Endometrium (tissue), 2 donors: Measurements from ENCODE around the gene ZNF618.

Experiments used
- FAIRE-seq: peaks from 2 replicates; lab custom pipeline; 2012; peaks lifted over from hg19 to GRCh38; lab: Jason Lieb, UNC
- donor health status: control.
- donor health status: control.

ZNF618 gene

DNA sequence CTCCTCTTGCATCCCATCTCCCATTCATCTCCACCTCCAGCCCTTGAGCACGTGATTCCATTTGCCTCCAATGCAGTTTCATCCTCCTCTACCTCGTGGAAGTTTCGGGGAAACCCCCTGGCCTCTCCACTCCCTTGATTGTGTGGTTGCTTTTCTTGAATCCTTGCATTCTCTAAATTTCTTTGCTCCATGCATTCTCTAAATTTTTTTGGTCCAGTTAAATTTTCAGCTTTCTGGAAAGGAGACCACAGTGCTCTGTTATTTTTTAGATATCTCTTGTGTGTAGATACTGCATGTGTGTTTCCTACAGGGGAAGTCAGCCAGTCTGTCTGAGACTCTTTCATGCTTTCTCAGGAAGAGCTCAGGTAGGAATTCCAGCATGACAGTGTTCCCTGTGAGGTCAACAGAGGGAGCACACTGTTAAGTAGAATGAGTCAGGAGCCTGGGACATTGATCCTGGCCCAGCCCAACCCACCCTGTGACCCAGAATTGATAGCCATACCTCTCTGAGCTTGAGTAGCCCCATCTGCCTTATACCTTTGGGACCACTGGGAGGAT is 149.2 kb downstream of the ZNF618 start:
- FAIRE-seq = no peak

DNA sequence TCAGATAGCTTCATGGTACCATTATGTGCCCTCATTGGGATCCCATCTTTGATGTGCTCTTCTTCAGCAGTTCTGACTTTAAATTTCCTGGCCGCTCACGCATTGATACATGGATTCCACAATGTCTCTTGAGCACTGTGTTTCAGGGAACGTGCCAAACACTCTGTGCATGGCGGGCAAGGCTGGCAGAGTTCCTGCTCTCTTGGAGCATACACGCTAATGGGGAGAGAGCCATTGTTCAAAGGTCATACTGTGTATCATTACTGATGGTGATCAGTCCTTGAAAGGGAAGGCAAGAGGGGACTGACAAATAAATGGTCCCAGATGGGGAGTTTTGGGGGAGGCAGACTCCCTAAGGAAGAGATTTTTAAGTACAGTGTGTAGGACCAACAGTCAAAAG is 149.7 kb downstream of the ZNF618 start:
- FAIRE-seq = no peak

DNA sequence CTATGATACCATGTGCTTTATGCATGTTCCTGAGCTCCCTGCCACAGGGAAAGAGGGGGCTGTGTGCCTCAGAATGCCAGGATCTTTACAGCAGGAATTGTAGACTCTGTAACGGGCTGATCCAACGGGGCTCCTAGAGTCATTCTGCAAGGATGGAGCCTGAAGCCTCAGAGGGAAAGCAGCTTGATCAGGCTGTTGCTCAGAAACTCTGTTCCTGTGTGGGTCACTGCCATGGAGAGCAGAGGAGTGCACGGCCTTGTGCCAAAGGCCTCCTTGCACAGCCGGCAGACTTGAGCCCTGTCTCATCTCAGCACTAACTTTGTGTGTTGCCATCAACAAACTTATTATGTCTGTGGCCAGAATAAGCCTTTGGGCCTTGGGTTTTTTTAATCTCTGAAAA is 150.2 kb downstream of the ZNF618 start:
- no peak for FAIRE-seq

DNA sequence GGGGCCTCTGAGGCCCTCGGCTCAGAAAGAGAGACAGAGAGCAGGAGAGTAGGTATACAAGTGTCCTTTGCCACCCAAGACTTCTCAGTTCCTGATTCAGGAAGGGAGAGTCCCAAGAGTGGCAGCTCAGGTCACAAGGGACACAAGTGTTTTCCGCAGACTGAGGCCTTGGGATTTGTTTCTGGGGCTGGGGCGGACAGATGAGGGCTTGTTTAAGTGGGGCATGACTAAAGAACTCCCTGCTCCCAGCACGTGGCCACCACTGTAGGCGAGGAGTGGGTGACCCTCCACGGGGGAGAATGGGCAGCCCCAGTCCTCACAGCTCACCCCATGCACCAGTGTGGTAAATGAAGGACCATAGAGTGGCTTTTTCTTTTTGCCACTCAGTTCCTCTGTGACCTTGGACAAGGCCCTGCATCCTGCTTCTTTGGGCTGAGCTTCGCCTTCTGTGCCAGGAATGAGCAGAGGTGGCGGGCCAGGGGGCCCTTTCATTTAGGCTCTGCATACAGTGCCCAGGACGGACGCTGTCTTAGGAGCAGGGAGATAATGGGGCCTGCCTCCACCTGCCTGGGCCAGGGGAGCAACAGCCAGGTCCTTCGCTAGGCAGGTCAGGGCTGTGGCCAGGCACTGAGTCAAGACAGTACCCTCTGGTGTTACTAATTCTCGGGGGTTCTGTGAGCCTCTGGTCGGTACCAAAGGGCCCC is 151.2 kb downstream of the ZNF618 start:
- no peak for FAIRE-seq

DNA sequence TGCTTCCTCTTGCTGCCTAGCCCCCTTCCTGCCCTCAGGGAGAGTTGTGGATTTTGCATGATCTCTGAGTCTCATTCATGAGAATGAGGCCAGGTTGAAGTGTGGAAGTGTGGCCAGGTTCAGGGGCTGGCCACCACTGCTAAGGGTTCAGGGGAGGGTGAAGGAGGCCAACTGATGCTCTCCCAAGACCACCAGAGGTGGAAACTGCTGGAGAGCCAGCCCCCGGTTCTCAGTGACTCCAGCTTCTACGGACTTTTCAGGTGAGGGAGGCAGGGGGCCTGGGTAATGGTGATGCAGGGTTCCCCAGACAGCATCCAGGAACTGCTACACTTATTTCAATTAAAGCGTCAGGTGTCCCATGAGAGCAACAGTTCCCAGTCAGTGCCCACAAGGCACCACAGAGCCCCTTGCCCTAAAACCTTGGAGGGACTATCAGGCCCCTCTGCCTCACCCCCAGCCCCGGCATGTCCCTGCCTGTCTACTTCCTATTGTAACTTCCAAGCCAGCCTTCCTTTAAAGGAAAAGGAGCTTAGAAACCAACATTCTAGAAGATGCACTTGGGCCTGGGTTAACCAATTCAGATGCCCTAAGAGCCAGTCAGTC is 151.9 kb downstream of the ZNF618 start:
- FAIRE-seq = no peak

DNA sequence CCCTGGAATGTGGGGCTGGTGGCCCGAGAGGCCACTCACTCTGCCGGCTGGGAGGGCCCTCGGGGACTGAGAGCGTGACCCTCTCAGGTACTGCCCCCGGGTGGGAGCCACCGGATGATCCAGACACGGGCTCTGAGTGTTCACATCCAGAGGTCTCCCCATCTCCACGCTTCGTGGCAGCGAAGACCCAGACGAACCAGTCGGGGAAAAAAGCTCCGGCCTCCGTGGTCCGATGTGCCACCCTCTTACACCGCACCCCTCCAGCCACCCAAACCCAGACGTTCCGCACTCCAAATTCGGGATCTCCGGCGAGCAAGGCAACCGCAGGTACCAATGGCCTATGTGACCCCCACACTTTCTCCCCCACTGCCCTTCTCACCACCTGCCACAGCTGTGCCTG is 152.5 kb downstream of the ZNF618 start:
- no peak for FAIRE-seq

DNA sequence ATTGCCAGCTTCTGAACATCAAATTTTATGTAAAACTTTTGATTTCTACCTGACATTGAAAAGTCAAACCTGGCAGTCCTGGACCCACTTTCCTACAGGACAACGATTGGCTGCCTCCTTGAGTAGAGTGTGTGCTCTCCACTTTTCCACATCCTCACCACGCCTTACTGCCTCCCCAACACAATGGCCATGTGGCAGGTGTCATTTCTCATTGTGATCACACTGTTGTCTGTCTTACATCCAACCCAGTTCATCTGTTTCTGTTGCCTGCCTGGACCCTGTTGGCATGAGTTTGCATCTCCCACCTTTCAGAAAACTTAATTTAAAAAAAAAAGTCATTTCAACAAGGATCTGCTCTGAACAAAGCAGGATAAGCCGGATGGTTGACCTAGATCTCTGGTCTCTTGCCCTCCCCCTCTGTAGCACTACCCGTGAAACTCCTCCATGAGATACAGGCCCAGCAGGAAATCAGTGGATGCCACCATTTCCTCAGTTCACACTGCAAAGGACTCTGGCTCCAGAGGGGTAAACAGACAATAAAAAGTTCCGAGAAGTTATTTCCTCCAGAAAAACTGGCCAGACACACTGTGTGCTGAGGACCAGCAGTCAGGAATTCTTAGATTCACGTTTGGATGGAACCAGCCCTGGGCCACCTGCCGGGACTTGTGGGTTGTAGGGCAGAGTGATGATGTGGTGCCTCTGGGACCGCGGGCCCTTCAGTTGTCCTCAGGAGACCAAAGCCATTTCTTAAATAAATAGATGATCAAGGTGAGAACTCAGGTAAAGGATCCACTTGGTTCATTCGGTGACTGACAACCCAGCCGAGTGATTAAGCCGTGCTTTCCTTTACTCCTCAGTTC is 153.4 kb downstream of the ZNF618 start:
- FAIRE-seq = no peak

DNA sequence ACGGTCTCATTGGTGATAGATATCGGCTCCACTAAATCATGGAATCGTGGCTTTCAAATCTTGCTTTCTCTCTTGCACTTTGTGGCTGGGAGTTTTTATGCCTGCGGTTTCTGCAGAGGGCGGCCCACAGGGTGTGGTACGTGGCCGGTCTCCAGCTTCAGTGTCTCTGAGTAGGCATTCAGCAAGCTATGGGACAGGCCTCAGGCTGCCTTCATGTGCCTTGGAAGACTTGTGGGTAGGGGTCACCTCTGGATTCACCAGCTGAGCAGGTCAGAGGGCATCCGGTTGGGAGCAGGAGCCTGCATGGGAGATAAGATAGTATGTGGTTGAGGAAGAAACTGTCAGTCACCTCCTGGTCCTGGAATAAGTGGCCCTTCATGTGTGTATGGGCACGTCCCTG is 154.3 kb downstream of the ZNF618 start:
- no peak for FAIRE-seq

DNA sequence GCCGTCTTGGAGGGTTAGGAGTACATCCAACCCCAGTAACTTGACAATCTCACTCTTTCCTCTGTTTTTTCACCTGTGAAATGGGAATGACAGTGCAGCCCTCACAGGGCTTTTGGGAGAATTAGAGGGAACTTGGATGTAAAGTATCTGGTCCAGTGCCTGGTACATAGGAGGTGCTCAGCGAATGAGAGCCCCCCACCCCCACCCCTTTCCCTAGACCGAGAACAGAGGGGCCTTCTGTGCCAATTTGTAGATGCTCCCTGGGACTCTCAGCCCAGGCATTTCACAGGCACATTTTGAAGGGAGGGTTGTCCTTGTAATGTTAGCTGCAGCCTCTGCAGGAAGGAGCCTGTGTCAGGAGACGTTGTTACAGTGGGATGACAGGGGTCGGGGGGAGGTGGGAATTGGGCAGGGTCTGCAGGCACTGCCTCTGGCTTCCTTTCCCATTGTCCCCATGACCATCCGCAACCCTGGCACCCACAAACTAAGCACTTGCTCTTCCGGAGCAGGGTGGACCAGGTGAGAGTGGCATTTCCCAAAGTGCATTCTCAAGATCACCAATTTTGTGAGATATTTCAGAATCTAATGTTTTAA is 155.0 kb downstream of the ZNF618 start:
- FAIRE-seq = no peak

DNA sequence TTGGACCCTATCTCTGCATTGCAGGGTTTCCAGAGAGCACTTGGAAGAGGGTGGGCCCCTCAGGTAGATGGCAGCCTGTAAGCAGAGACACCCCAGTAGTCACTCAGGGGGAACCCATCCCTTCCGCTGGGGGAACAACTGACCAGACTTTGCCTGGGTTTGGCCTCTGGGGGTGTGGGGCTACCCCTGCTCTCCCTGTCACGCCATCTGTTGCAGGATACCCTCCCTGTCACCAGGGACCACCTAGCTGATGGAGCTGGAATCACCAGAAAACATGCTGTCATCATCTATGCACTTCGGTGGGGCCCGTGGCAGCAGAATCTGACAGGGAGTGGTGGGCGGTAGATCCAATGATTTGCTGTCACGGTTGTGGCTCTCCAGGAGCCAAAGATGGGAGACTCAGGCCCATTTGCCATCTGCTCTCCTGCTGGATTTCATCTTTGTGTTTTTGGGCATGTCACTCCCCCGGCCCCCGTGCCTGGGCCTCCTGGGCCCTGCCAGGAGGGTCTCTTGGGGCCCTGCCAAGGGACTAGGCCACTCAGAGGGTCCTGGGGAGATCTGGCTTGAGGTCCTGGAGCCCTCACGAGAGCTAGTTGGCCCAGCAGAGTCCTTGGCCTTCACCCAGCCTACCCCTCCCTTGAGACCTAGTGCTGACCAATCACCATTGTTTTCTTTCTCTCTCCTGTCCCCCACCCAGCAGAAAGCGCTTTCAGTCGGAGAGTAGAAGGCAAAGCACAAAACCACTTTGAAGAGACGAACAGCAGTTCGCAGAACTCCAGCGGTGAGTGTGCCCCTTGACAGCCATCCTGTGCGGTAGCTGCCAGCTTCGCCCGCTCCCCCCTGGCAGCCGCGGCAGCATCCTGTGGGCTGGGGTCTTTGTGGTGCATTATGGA is 156.1 kb downstream of the ZNF618 start:
- no peak for FAIRE-seq

DNA sequence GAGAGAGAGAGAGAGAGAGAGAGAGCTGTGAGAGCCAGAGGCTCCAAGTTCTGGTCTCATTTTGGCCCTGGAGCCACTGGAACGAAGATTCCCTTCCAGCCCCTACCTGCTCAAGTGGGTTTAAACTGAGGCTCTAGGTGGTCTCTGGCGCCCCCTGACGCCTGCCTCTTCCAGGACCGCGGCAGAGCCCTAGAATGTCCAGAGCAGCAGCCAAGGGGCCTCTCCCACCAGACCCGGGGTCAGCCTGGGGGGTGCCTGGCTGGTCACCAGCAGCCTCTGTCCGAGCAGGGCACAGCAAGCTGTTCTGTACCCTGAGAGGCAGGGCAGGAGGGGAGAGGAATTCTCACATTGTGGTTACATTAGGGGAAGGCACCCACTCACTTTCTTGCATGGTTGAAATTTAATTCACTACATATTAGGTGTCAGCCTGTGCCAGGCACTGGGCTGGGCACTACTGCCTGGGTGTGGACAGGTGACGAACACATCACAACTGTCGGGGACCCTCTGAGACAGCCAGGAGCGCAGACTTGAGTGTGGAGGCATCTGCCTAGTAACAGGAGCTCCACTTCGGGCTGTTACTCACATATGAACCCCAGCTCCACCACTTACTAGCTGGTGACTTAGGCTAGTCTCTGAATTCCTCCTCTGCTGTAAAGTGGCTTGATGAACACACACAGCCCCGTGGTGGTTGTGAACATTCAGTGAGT is 157.4 kb downstream of the ZNF618 start:
- no peak for FAIRE-seq

DNA sequence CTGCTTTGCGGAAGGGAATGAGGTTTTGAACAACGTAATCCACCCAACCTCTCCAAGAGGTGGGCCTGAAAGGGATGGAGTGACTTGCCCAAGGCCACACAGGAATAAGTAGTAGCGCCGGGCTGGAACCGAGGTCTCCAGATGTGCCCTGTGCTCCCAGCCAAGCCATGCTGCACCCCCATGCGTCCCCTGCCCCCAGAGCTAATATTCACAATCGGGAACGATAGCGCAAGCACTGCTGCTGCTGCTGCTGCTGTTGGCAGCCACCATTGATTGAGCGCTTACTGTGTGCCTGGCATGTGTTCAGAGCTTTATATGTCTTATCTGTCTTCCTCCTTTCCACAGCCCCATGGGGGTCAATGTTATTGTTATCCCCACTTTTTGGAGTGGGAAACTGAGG is 158.1 kb downstream of the ZNF618 start:
- no peak for FAIRE-seq

DNA sequence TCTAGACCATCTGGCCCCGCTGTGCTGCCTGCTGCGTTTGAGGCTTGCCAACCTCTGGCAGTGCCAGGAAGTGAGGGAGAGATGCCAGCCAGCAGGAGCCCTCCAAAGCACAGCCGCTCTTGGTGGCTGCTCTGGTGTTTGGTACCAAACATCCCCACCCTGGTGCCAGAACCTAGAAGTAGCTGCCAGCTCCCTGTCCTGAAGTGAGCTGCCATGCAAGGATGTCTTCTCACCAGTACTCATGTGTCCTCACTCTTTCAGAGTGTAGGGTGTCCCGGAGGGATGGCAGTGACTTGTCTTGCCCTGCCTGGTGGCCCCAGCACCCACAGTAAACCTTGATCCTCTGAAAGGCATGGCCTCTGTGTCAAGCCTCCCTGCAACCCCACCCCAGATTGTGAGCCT is 158.6 kb downstream of the ZNF618 start:
- no peak for FAIRE-seq

DNA sequence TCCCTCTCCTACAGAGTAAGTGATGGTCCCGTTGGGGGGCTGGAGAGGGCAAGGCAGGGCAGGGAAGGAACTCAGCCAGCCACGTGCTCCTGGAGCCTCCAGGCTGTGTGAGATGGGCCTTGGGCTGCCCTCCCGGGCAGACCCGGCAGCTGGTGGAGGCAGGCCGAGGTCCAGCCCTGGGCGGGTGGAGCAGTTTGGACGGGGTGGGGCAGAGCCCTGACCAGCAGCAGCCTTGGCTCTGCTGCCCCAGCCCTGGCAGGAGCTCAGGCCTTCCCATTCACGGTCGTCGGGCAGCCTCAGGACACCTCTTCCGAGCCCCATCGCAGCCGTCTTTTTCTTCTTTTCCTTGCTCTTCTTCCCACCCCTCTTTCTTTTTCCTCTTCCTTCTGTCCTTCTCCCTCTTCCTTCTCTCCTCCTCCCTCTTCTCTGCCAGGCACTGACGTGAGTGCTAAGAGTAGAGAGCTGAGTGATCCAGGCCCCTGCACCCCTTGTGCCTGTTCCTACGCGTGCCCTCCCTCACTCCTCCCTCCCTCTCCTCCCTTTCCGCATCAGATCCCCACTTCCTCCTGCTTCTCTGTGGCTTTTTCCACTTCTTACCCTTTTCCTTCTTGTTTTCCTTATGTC is 159.2 kb downstream of the ZNF618 start:
- no peak for FAIRE-seq

DNA sequence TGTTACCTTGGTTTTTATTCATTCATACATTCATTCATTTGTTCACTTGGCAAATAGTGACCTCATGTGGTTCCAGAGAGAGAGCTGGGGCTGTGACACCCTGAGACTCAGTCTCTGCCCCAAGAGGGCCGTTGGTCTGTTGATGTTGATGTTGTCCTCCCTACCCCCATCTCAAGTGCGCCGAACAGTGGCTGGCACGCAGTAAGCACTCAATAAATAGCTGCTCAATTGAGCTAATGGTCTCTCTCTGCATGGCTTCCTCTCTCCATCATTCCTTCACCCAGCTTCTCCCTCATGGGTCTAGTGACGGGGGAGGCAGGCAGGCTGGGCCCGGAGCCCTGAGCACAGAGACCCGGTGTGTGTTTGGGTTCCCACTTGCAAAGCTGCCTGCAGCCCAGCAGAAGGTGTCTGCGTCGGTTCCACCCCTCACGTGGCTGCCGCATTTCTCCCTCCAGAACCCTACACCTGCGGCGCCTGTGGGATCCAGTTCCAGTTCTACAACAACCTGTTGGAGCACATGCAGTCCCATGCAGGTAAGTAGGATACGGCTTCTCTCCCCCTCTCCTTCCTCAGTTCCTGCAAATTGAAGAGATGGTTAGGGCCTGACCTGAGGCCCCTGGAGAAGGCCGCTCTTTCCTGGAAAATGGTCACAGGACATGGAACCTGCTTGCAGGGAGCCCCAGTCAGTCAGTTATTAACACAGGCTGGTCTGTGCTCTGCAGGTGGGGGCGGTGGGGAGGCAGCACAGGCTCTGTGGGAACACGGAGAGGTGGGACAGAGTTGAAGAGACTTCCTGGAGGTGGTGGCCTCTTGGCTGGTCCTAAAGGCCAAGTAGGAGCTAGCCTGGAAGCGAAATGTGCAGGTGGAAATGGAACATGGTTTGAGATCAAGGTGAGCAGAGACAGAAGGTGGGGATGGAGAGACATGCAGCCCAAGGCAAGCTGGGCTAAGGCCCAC is 160.0 kb downstream of the ZNF618 start:
- FAIRE-seq = no peak

DNA sequence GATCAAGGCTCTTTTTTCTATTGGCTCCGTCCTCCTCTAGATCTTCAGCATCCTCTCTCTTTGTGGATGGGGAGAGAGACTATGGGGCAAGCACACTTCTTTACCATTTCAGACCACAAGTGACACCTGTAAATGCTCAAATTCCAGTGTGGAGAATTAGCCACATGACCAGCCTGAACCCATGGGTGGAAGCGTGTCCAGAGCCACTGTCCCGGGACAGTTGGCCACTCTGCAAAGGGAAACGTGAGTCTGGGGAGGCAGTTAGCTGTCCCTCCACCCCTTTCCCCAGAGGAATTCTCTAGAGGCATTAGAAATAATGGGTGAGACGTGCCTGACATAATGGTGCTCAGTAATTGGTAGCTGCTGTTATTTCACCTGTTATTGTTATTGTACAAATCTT is 161.1 kb downstream of the ZNF618 start:
- FAIRE-seq = no peak

DNA sequence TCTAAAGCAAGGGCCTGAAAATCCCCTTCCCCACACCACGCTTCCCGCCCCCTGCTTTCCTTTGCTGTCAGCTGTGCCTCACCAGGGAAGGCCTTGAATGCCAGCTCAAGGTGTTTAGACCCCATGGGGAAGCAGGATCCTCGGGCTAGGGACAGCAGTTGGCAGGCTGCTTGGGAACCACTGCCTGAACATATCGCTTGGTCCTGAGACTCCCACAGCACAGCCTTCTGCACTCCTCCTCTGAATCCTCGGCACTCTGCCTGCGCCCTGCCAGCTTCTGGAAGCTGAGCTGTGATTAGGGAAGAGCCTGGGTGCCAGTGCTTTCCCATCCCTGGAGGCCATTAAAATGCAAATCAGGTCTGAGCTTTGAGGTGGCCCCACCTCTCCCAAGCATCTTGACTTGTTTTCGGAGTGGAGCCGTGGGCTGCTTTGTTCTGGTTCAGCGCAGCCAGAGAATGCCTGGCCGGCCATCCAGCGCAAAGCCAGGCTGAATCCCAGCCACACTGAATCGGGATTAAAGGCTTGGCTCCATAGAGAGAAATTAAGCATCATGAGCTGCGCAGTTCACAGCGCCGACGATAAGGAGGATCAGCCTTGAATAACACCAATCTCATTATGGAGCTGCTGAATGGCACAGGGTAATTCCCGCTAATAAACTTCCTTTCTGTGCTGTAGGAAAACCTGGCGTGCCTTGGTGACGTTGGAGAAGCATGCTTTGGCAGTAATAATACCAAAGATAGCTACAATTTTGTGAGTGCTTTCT is 162.0 kb downstream of the ZNF618 start:
- FAIRE-seq = no peak

DNA sequence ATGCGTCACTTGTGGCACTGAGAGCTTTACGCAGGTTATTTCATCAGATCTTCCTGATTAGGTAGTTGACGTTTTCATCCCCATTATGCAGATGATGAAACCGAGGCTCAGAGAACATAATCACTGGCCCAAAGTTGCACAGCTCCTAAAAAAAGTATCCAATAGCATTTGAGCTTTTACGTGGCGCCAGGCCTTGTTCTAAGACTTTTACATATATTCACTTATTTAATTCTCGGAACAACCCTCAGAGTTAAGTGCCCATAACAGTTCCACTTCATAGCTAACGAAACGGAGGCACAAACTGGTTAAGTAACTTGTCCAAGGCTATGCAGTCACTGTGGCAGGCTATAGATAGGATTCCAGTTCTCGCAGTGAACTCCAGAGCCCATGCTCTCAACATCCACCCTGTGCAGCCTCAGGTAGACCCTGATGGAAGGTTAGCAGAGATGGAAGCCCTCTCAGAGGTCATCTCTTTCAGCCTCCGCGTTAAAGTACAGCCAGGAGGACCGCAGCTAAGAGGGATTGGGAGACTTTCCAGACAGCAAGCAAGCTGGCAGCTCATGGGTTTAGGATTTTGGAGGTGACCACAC is 162.7 kb downstream of the ZNF618 start:
- FAIRE-seq = no peak
